Colonic mucosa (tissue), 4 donors: Measurements from ENCODE around the gene GUCY2D. TPM values are rescaled to one million over a fixed set of nuclear protein-coding genes. Genes with fewer than 3 reads are reported as not detected.

Source experiments
- DNase-seq: peaks from one replicate; pipeline ENCODE4 v3.0.0-alpha.2; 2020
- H3K27ac ChIP-seq: fragments of 200-600 bp; one replicate; pipeline ENCODE4 v1.8.0; 2021
- H3K27me3 ChIP-seq: fragments of 200-600 bp; one replicate; pipeline ENCODE4 v1.8.0; 2021
- H3K36me3 ChIP-seq: fragments of 200-600 bp; one replicate; pipeline ENCODE4 v1.8.0; 2021
- H3K4me1 ChIP-seq: fragments of 200-600 bp; one replicate; pipeline ENCODE4 v1.8.0; 2021; ENCODE audit warnings: mild to moderate bottlenecking
- H3K4me3 ChIP-seq: fragments of 200-600 bp; one replicate; pipeline ENCODE4 v1.8.0; 2021
- H3K9ac ChIP-seq, 2 donors: one replicate each; pipeline ENCODE4 v1.7.0; 2013; ENCODE audit warnings: control low read depth in 2 of 2, low read depth in 2 of 2, low read length in 2 of 2
- H3K9me3 ChIP-seq: fragments of 200-600 bp; one replicate; pipeline ENCODE4 v1.8.0; 2021
- CTCF ChIP-seq: fragments of 200-600 bp; IDR thresholded peaks from one replicate; pipeline ENCODE4 v1.8.0; 2022; ENCODE audit warnings: antibody characterized with exemption, mild to moderate bottlenecking
- intact Hi-C: fragments of 100-400 bp; cut with DNase I; formaldehyde crosslinking; loops from one replicate; pipeline ENCODE4 v1.14.1; 2022
- total RNA-seq, 2 donors: library from RNA; stranded (reverse); fragmentation: NEBNext Ultra II Directional in 1 of 2; extraction: Animal tissue kit (Norgen Biotek cat#: 25700) in 1 of 2; gene quantifications; one replicate each; pipeline ENCODE4 v1.2.1, GENCODE V29; 2021
- donor health status: healthy.
- donor health status: DM: no; HTN: no; CAD: no.
- donor health status: DM: no; HTN: no; CAD: no.

The GUCY2D gene
- total RNA-seq, 2 donors from 2014 or later, result 0.21 to 0.37 TPM

- TF ChIP-seq CTCF, result no peak
- no peaks in the 10 kb centered on the region for H3K36me3 ChIP-seq
- H3K27ac ChIP-seq, result peak overlapping the region; percentile 87
- H3K27me3 ChIP-seq, result peaks cover 11% of the 10 kb centered on the region
- no peaks in the 10 kb centered on the region for H3K9me3 ChIP-seq
- H3K4me3 ChIP-seq, result no peak overlapping the region
- peaks cover 20% of the 10 kb centered on the region for H3K4me1 ChIP-seq
- DNase-seq, result peak; percentile 82
- intact Hi-C loops, result no loop called here
- peak overlapping the region; percentile 15 to 30 for H3K9ac ChIP-seq
These were observed 67.1 kb downstream of the GUCY2D start for GRCh38 chr17:8069587-8069860.

Other genes starting within 250 kb of the GUCY2D start
- gene KDM6B, start 168.4 kb upstream of the GUCY2D start, total RNA-seq, result 10 to 100 TPM; 32.7 to 42.6 TPM
- 1 to 10 TPM; 2.5 to 2.7 TPM for gene TMEM88, start 147.5 kb upstream of the GUCY2D start, total RNA-seq
- gene NAA38, start 145.1 kb upstream of the GUCY2D start, total RNA-seq, result 100 to 1,000 TPM in 1 of 2 donors, 10 to 100 TPM in 1; 59.5 to 133 TPM
- gene CYB5D1, start 144.6 kb upstream of the GUCY2D start, total RNA-seq, result 10 to 100 TPM in 1 of 2 donors, 1 to 10 TPM in 1; 9.4 to 18.2 TPM
- gene CHD3, start 113.8 kb upstream of the GUCY2D start, total RNA-seq, result 100 to 1,000 TPM in 1 of 2 donors, 10 to 100 TPM in 1; 56.3 to 108 TPM
- gene RNF227, start 86.3 kb upstream of the GUCY2D start, total RNA-seq, result 1 to 10 TPM; 2.8 to 3.0 TPM
- 1 to 10 TPM; 1.1 to 2.6 TPM for gene KCNAB3, start 72.8 kb upstream of the GUCY2D start, total RNA-seq
- gene TRAPPC1, start 70.7 kb upstream of the GUCY2D start, total RNA-seq, result 100 to 1,000 TPM; 116 to 129 TPM
- 10 to 100 TPM; 23.9 to 40.6 TPM for gene CNTROB, start 70.4 kb upstream of the GUCY2D start, total RNA-seq
- under 1 TPM; 0.52 to 0.56 TPM for gene ALOX15B, start 36.4 kb downstream of the GUCY2D start, total RNA-seq
- under 1 TPM; 0.48 to 0.69 TPM for gene ALOX12B, start 85.1 kb downstream of the GUCY2D start, total RNA-seq
- gene ALOXE3, start 115.9 kb downstream of the GUCY2D start, total RNA-seq, result not detected
- not detected for gene HES7, start 121.5 kb downstream of the GUCY2D start, total RNA-seq
- 10 to 100 TPM; 19.7 to 43.6 TPM for gene PER1, start 149.8 kb downstream of the GUCY2D start, total RNA-seq
- 10 to 100 TPM; 34.0 to 38.8 TPM for gene VAMP2, start 160.3 kb downstream of the GUCY2D start, total RNA-seq
- 10 to 100 TPM; 13.2 to 17.0 TPM for gene TMEM107, start 173.8 kb downstream of the GUCY2D start, total RNA-seq
- 10 to 100 TPM; 11.7 to 12.4 TPM for gene BORCS6, start 187.6 kb downstream of the GUCY2D start, total RNA-seq
- gene AURKB, start 208.0 kb downstream of the GUCY2D start, total RNA-seq, result 10 to 100 TPM; 18.6 to 86.4 TPM
- gene CTC1, start 245.4 kb downstream of the GUCY2D start, total RNA-seq, result 10 to 100 TPM; 30.5 to 42.3 TPM
- 10 to 100 TPM; 13.6 to 61.7 TPM for gene PFAS, start 246.7 kb downstream of the GUCY2D start, total RNA-seq